NCI-H2171 treated with DMSO at 0.1 percent for 48 hours (cell line): ENCODE data around the gene RNF13.

Experiments used
- DNase-seq: peaks from one replicate; lab custom pipeline; 2025; lab: John Stamatoyannopoulos, UW

Gene RNF13, protein sequence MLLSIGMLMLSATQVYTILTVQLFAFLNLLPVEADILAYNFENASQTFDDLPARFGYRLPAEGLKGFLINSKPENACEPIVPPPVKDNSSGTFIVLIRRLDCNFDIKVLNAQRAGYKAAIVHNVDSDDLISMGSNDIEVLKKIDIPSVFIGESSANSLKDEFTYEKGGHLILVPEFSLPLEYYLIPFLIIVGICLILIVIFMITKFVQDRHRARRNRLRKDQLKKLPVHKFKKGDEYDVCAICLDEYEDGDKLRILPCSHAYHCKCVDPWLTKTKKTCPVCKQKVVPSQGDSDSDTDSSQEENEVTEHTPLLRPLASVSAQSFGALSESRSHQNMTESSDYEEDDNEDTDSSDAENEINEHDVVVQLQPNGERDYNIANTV

GRCh38 chr3:149812606-149813366, at the start of gene RNF13:
Gene RNF13, plus strand, starts transcription at chr3:149813215. Its CDS starts 32,812 bp downstream, at chr3:149846027.
- DNase-seq: peak; percentile 94

GRCh38 chr3:149763565-149764195, 49.3 kb upstream of the RNF13 start:
- DNase-seq: no peak

DNA sequence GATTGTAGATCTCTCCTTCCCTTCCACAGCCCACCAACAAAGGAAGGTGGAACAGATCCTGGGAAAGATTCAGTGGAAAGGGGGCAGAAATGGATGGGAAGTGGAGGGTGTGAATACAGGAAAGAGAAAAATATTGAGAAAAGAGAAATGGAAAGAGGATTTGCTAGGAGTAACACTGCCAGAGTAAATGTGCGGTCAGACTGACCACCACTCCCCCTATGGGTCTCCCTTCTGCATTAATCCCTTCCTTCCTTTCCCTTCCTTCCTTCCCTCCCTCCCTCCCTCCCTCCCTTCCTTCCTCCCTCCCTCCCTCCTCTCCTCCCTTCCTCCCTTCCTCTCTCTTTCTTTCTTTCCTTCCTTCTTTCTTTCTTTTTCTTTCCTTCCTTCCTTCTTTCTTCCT, 48.7 kb upstream of the RNF13 start:
- no peak for DNase-seq

DNA sequence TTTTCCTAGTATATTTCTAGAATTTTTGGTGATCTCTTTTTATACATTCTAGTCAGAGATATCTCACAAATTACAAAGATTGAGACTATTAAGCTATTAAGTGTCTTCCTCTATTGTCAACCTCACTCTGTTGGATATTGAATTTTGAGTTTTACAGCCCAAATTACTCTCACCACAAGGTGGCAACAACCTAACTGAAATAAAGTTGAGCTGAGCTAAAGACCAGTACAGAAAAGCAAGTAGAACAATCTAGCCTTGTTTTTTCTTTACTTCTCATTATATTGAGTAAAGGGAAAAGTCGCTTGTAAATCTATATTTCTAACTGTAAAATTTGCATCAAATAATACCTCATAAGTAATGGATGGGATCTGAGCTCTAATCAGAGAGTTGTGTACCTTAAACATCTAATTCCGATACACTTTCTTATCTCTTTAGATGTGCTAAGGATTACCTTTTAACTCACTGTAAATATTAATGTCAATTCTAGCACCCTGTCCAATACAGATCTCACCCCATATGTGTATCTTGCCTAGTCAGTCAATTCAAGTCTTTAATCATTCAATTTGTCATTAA, 47.2 kb upstream of the RNF13 start:
- peak; percentile 1 for DNase-seq

- no peak for DNase-seq
Measured at GRCh38 chr3:149767720-149768119, 45.3 kb upstream of the RNF13 start.

- DNase-seq: no peak
Measured at GRCh38 chr3:149768704-149769103, 44.3 kb upstream of the RNF13 start.

GRCh38 chr3:149770246-149770645, 42.8 kb upstream of the RNF13 start:
- no peak for DNase-seq

DNA sequence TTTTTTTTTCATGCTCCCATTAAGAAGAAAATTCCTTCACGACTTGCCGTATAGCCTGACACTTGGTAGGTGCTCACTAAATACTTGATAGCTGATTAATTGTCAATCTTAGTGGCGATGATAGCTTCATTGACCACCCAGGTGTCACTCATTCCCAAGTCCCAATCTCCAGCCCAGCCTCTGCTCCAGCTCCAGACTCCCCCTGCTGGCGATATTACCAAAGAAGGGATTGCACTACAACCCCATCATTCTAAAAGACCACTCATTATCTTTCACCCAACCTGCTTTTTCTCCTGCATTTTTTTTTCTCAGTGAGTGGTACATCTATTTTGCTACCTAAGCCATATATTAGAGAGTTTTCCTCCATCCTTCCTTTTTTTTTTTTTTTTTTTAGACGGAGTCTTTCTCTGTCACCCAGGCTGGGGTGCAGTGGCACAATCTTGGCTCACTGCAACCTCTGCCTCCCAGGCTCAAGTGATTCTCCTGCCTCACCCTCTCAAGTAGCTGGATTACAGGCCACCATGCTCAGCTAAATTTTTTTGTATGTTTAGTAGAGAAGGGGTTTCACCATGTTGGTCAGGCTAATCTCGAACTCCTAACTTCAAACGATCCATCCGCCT, 41.3 kb upstream of the RNF13 start:
- DNase-seq: peak; percentile 36

- no peak for DNase-seq
Measured at GRCh38 chr3:149772861-149773260, 40.2 kb upstream of the RNF13 start.

DNA sequence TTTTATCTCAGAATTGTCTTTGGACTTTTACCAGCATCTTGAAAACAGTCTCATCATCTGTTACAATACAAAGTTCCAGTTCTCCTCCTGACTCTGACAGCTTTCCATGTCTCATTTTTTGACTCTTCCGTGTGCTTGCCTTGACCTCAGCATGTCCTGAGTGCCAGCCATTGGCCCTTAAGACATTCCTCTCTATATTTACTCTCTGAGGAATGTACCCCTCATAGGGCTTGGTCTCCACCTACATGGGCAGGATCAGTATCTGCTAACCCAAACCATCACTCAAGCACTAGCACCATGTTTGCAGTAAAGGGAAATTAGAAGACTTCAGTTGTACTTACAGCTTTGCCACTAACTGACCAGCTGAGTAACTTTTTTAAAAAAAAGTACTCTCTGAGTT, 36.8 kb upstream of the RNF13 start:
- DNase-seq: no peak

DNA sequence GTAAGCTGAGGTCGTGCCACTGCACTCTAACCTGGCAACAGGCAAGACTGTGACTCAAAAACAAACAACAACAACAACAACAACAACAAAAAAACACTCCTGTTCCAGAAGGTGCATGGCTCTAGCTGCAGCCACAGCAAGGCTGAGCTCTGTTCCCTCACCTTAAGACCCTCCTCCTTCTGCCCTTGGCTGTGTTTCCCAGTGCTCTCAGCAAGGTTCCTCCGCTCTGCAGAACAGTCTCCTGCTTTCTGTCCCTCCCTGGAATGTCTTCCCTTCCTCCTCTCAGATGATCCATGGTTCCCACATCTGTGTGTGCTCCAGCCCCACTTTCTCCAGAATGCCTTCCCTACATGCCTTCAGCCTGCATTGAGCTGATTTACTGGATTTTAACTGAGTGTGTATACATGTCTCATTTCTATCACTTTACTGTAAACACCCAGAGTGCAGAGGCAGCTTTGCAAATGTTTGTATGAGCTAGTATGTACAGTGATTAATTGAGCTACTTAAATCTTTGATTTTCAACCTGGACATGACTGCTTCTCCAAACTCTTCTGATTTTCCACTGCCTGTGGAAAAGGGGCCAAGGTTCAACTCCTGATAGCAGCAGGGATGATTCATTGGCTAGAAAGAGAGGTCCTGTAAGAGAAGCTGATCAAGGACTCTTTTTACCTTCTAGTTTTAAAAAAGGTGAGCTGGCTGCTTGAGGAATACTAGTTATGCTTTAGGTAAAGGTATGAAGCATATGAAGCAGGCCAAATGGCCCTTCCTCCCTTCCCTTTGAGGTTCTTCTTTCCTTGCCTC, 35.4 kb upstream of the RNF13 start:
- no peak for DNase-seq

- no peak for DNase-seq
Measured at GRCh38 chr3:149781211-149781610, 31.8 kb upstream of the RNF13 start.

DNA sequence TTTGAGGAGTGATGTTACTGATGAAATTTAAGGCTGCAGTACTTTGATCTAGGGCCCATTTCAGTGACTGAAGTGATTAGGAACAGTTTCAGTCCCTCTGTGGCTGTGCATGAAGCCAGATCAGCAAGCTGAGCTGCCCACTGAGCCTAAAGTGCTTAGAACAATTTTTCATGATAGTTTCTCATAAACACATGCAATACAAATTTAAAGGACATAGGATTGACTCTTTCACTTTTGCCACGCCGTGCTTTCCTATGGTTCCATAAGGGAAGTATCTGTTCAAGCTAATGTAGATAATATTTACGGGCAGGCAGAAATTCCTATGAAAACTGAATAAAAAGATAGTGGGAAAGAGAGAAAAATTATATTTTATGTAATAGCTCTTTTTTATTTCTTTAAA, 31.3 kb upstream of the RNF13 start:
- no peak for DNase-seq

GRCh38 chr3:149783576-149783975, 29.4 kb upstream of the RNF13 start:
- no peak for DNase-seq

- DNase-seq: no peak
Measured at GRCh38 chr3:149784064-149784704, 28.8 kb upstream of the RNF13 start.

GRCh38 chr3:149790268-149790667, 22.7 kb upstream of the RNF13 start:
- no peak for DNase-seq

DNA sequence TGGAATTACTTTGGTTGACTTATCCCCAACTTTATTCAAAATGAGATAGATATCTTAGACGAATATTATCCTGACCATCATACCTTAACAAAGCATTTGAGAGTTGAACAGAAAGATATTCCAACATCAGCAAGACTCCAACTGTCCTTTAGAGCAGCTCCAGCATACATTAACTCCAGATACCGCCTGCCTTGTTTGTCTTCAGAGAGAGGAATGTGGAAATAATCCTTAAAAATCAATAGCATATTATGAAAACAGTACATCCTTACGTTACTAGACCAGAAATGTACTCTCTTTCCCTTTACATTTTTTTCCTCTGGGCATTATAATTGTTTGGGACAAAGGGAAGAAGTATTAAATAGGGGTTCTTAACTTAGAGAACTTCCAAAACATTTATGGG, 22.3 kb upstream of the RNF13 start:
- DNase-seq: no peak

DNA sequence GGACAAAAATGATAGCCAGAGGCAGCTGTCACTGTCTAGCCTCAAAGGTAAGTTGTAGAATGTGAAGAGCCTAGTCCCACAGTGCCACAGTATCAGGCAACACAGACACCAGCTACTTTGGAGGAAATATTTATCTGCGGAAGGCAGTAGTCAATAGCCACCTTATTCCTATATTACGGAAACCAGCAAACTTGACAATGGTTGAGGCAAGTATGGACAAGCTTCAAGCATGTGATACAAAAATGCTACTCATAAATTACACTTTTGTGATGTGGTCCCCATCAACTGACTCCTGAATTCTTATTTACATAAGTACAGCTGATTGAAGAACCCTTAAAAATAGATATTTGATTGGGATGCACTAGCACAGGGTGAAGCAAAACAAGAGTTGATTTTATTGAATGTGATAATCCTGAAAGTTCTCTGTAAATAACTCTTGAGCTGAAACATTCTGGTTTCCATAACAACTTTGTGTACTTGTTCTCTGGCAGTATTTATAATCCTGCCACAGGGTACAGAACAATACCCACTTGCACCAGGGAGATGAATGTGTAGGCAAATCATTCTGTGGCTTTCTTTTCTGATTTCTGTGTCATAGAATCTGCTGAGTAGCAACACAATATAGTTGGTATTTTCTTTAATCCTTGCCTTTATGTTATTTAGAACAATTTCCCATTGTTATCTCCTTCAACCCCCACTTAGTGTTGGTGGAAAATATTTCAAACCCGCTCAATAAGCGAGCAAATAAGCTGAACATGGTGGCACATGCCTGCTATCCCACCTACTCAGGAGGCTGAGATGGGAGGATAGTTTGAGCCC, 20.4 kb upstream of the RNF13 start, which contains the start of gene ANKUB1:
TSS of gene ANKUB1 (minus strand) at position 103 of the 819 bp plus-strand sequence. CDS start 188 bp downstream, outside the sequence.
- DNase-seq: no peak

GRCh38 chr3:149796026-149796425, 17.0 kb upstream of the RNF13 start:
- no peak for DNase-seq

GRCh38 chr3:149800693-149801092, 12.3 kb upstream of the RNF13 start:
- no peak for DNase-seq
